Fibroblast of lung (primary cell): Measurements from ENCODE around the gene PNLDC1. TPM values are rescaled to one million over a fixed set of nuclear protein-coding genes. Genes with fewer than 3 reads are reported as not detected.

Experiments used
- DNase-seq, 2 donors: peaks; one replicate each; pipeline versions ENCODE4 v3.0.0 to v3.0.0-alpha.2; 2010; ENCODE audit warnings: low read depth in 2 of 2
- H2AFZ ChIP-seq: 2 replicates; pipeline ENCODE4 v1.5.1; 2012; ENCODE audit warnings: low read length, control low read depth, inconsistent platforms
- H3K27ac ChIP-seq: 2 replicates; pipeline ENCODE4 v1.5.1; 2011; ENCODE audit warnings: low read length, control low read depth; ENCODE audit not compliant: insufficient read depth
- H3K27me3 ChIP-seq: 2 replicates; pipeline ENCODE4 v1.5.1; 2011; ENCODE audit warnings: mild to moderate bottlenecking, low read length; ENCODE audit not compliant: control insufficient read depth, insufficient read depth
- H3K36me3 ChIP-seq: 2 replicates; pipeline ENCODE4 v1.5.1; 2011; ENCODE audit warnings: low read length; ENCODE audit not compliant: control insufficient read depth, insufficient read depth
- H3K4me1 ChIP-seq: 2 replicates; pipeline ENCODE4 v1.5.1; 2011; ENCODE audit warnings: low read length; ENCODE audit not compliant: control insufficient read depth, insufficient read depth; ENCODE audit errors: extremely low read depth
- H3K4me2 ChIP-seq: 2 replicates; pipeline ENCODE4 v1.5.1; 2011; ENCODE audit warnings: low read length, control low read depth; ENCODE audit not compliant: insufficient read depth; ENCODE audit errors: extremely low read depth
- H3K4me3 ChIP-seq, 4 experiments: fragments of 200-600 bp in 1 of 4; sonication (generic) in 1 of 4; replicated peaks in 1 of 4; 2 replicates each; pipeline ENCODE4 v1.5.1; 2011 to 2016; ENCODE audit warnings: low read length in 4 of 4, low read depth in 3 of 4, mild to moderate bottlenecking in 3 of 4, control low read depth in 2 of 4, inconsistent platforms in 1 of 4, mixed read lengths in 1 of 4; ENCODE audit not compliant: insufficient read depth in 1 of 4; ENCODE audit errors: control extremely low read depth in 1 of 4
- H3K79me2 ChIP-seq: 2 replicates; pipeline ENCODE4 v1.5.1; 2012; ENCODE audit warnings: mild to moderate bottlenecking, low read length, inconsistent platforms; ENCODE audit not compliant: control insufficient read depth, insufficient read depth
- H3K9ac ChIP-seq: 2 replicates; pipeline ENCODE4 v1.5.1; 2011; ENCODE audit warnings: mild to moderate bottlenecking, low read length, control low read depth; ENCODE audit not compliant: insufficient read depth
- H3K9me3 ChIP-seq: 2 replicates; pipeline ENCODE4 v1.5.1; 2012; ENCODE audit warnings: low read depth, low read length; ENCODE audit not compliant: control insufficient read depth, insufficient read depth
- H4K20me1 ChIP-seq: 2 replicates; pipeline ENCODE4 v1.5.1; 2011; ENCODE audit warnings: low read length; ENCODE audit not compliant: control insufficient read depth, insufficient read depth; ENCODE audit errors: extremely low read depth
- EZH2 ChIP-seq: IDR thresholded peaks from 2 replicates; pipeline ENCODE4 v1.5.1; 2012; ENCODE audit warnings: low read length, control low read depth, mild to moderate bottlenecking; ENCODE audit errors: missing control alignments
- polyA plus RNA-seq, 2 donors: library from polyadenylated mRNA; depleted of rRNA in 1 of 2; stranded (reverse) in 1 of 2; unstranded in 1 of 2; fragments of >200 nt; gene quantifications; 2 replicates each; pipeline ENCODE4 v1.2.1, GENCODE V29; 2011 to 2012; ENCODE audit warnings: missing spikeins in 1 of 2
- total RNA-seq: library from RNA; depleted of rRNA; stranded (reverse); fragments of >200 nt; gene quantifications from 2 replicates; pipeline ENCODE4 v1.2.1, GENCODE V29; 2014
- TF ChIP-seq, protein P1 (sequence below), 2 donors: IDR thresholded peaks in 1 of 2; conservative IDR thresholded peaks in 1 of 2; 1 replicate in 1 of 2; 2 replicates in 1 of 2; pipeline ENCODE4 v1.5.1; 2011 to 2012; ENCODE audit warnings: low read length in 2 of 2, control low read depth in 1 of 2, inconsistent platforms in 1 of 2, low read depth in 1 of 2, mild to moderate bottlenecking in 1 of 2

Gene PNLDC1
- total and polyA plus RNA-seq, 2 donors (not counting 1 experiment from before 2014, with no cell fraction given) = not detected

DNA sequence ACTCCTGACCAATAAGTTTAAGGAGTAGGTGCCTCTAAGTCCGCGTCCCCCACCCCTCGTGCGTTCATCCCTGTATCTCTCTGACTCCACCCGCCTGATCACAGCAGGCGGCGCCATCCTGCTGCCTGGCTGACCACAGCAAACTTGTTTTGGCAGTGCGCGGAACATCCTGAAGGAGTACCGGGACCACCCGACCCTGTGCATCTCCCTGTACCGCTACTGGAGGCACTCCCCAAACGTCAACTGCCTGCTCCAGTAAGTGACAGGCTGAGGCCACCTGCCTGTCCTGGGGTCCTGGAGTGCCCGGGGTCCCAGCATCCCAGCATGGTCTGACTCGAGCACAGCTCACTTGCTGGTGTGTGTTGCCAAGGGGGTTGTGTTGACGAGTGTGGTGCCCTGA lies 19.0 kb downstream of the PNLDC1 start:
- no peaks in the 10 kb centered on the region for H3K36me3 ChIP-seq
- H3K9me3 ChIP-seq = no peaks in the 10 kb centered on the region
- TF ChIP-seq EZH2 = no peak
- TF ChIP-seq, protein P1, sequence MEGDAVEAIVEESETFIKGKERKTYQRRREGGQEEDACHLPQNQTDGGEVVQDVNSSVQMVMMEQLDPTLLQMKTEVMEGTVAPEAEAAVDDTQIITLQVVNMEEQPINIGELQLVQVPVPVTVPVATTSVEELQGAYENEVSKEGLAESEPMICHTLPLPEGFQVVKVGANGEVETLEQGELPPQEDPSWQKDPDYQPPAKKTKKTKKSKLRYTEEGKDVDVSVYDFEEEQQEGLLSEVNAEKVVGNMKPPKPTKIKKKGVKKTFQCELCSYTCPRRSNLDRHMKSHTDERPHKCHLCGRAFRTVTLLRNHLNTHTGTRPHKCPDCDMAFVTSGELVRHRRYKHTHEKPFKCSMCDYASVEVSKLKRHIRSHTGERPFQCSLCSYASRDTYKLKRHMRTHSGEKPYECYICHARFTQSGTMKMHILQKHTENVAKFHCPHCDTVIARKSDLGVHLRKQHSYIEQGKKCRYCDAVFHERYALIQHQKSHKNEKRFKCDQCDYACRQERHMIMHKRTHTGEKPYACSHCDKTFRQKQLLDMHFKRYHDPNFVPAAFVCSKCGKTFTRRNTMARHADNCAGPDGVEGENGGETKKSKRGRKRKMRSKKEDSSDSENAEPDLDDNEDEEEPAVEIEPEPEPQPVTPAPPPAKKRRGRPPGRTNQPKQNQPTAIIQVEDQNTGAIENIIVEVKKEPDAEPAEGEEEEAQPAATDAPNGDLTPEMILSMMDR (conservative IDR thresholded peaks at IDR 0.05 in 1 of 2, IDR thresholded peaks at IDR 0.05 in 1 of 2; ENCODE audit: low read depth in 1 of 2, low read length in 2 of 2) = no peak
- no peak overlapping the region for H3K4me2 ChIP-seq
- H3K27ac ChIP-seq = no peak overlapping the region
- no peaks in the 10 kb centered on the region for H3K79me2 ChIP-seq
- peaks cover 14% of the 10 kb centered on the region for H3K27me3 ChIP-seq
- no peak overlapping the region for H3K4me3 ChIP-seq
- H3K4me1 ChIP-seq = no peaks in the 10 kb centered on the region
- H2AFZ ChIP-seq = no peak overlapping the region
- DNase-seq = no peak
- no peak overlapping the region for H3K9ac ChIP-seq
- no peaks in the 10 kb centered on the region for H4K20me1 ChIP-seq

DNA sequence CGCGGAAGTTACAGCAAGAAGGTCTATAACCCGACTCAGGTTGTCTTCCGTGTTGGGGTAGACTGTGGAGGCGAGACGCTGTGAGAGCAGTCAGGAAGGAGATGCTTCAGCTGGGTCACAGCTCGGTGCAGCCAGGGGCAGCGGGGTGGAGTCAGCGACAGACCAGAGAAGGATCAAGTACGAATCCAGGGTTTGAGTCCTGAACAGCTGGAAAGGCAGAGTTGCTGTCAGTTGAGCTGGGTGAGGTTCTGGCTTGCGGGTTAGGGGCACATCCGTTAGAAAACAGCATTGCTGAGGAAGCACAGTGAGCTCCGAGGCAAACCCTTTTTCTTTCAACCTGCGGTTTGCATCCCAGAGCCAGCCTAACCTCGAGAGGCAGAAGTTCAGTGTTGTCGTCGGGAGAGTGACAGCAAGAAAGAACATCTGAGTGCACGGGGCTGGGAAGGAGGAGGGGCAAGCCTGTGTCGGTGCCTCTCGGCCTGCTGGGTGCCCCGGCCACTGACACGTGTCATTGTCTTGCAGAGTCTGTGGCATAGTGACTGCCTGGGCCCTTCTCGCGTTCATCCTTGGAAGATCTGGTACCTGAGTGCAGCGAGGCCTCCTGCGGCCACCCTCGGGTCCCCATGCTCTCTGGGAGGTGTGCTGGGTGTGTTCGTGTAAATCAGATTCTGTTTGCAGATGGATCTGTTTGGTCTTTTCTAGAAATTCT lies 20.0 kb downstream of the PNLDC1 start:
- DNase-seq = no peak
- Histone ChIP-seq H3K27me3 (peaks cover 14% of the 10 kb centered on the region), H3K9me3 (no peaks in the 10 kb centered on the region), H4K20me1 (no peaks in the 10 kb centered on the region), H3K4me1 (no peaks in the 10 kb centered on the region), H3K79me2 (no peaks in the 10 kb centered on the region), H3K27ac (no peak overlapping the region), H3K36me3 (no peaks in the 10 kb centered on the region), H3K4me3 (no peak overlapping the region), H2AFZ (peak overlapping the region; percentile 67), H3K9ac (no peak overlapping the region), H3K4me2 (peak overlapping the region; percentile 35)
- TF ChIP-seq, protein P1 (conservative IDR thresholded peaks at IDR 0.05 in 1 of 2, IDR thresholded peaks at IDR 0.05 in 1 of 2; ENCODE audit: low read depth in 1 of 2, low read length in 2 of 2) = no peak
- no peak for TF ChIP-seq EZH2

DNA sequence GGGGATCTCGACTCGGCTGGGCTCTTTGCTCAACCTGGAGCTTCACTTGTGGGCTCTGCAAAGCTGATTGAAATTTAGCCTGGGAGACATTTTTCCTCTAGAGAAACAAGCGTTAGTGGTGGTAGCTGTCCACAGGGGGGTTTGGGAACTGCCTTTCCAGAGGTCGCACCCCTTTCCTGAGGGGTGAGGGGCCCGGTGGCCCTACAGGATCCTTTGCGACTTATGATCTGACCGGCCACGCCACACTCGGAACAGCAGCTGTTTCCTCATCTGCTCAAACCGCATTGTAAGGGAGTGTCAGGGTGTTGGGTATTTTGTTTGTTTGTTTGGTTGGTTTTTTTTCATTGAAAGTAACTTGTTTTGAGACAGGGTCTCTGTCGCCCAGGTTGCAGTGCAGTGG lies 21.0 kb downstream of the PNLDC1 start:
- no peak overlapping the region for H2AFZ ChIP-seq
- no peaks in the 10 kb centered on the region for H3K36me3 ChIP-seq
- no peaks in the 10 kb centered on the region for H4K20me1 ChIP-seq
- no peaks in the 10 kb centered on the region for H3K79me2 ChIP-seq
- H3K4me2 ChIP-seq = no peak overlapping the region
- TF ChIP-seq, protein P1 (conservative IDR thresholded peaks at IDR 0.05 in 1 of 2, IDR thresholded peaks at IDR 0.05 in 1 of 2; ENCODE audit: low read depth in 1 of 2, low read length in 2 of 2) = no peak
- no peak for TF ChIP-seq EZH2
- no peaks in the 10 kb centered on the region for H3K9me3 ChIP-seq
- no peak overlapping the region for H3K9ac ChIP-seq
- H3K4me1 ChIP-seq = no peaks in the 10 kb centered on the region
- peaks cover 14% of the 10 kb centered on the region for H3K27me3 ChIP-seq
- no peak overlapping the region for H3K27ac ChIP-seq
- DNase-seq = no peak
- no peak overlapping the region for H3K4me3 ChIP-seq
